Subcutaneous abdominal adipose tissue (tissue), 5 donors: ENCODE measurements around the gene FFAR2.

ENCODE experiments used
- H3K27ac ChIP-seq: one replicate; pipeline ENCODE4 v1.7.0; 2013; ENCODE audit warnings: low read depth, mild to moderate bottlenecking, inconsistent platforms, low read length, moderate library complexity
- H3K27me3 ChIP-seq, 5 donors: one replicate each; pipeline ENCODE4 v1.7.0; 2013; ENCODE audit warnings: low read length in 5 of 5, inconsistent platforms in 1 of 5; ENCODE audit not compliant: control insufficient read depth in 5 of 5, insufficient read depth in 4 of 5
- H3K36me3 ChIP-seq, 5 donors: one replicate each; pipeline ENCODE4 v1.7.0; 2013; ENCODE audit warnings: low read length in 5 of 5; ENCODE audit not compliant: control insufficient read depth in 5 of 5, insufficient read depth in 5 of 5
- H3K4me1 ChIP-seq, 5 donors: one replicate each; pipeline ENCODE4 v1.7.0; 2013; ENCODE audit warnings: low read length in 5 of 5, mild to moderate bottlenecking in 3 of 5, moderate library complexity in 1 of 5; ENCODE audit not compliant: control insufficient read depth in 5 of 5, insufficient read depth in 5 of 5
- H3K4me3 ChIP-seq, 5 donors: one replicate each; pipeline ENCODE4 v1.7.0; 2013; ENCODE audit warnings: low read length in 5 of 5, low read depth in 1 of 5
- H3K9ac ChIP-seq, 5 donors: one replicate each; pipeline ENCODE4 v1.7.0; 2013; ENCODE audit warnings: low read length in 5 of 5, mild to moderate bottlenecking in 4 of 5, moderate library complexity in 3 of 5
- H3K9me3 ChIP-seq, 5 donors: one replicate each; pipeline ENCODE4 v1.7.0; 2013; ENCODE audit warnings: low read length in 5 of 5; ENCODE audit not compliant: control insufficient read depth in 5 of 5
- donor health status: healthy.
- donor health status: healthy.
- donor health status: healthy.
- donor health status: healthy.
- donor health status: healthy.

FFAR2 gene

DNA sequence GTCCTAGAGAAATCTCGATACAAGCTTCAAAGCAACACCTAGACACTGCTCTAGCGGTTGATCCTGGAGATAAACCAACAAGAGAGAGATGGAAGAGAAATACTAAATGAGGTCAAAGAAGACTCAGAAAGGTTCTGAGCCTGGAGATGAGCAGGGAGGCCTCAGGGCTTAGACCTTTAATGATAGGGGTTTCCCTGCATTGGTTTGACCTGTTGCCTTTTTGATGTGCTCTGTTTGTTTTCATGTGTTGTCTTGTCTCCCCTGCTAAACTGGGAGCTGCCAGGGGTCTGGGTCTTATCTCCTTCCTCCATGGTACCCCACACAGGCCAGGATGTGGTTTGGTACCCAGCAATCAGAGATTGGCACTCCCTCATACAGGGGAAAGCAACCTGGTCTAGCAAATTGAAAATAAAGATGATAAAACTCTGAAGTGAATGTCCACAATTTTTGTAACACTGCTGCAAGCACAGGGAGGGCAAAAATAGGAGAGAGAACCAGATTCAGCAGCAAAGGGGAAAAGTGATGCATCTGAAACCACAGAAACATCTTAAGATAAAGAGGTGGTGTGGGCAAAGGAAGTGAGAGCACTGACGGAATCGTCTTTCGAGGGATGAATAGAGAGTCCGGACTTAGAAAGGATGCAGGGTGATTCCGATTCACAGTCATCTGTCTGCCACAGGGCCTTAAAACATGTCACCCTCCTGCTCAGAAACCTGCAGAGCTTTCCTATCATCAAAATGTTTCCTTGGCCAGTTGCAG, 3.5 kb downstream of the FFAR2 start:
- Histone ChIP-seq H3K4me1 (peaks cover 7 to 42% (median 31%) of the 10 kb centered on the region in 5 donors), H3K36me3 (no peaks in the 10 kb centered on the region), H3K4me3 (no peak overlapping the region), H3K27me3 (peaks cover 0 to 3% (median 0%) of the 10 kb centered on the region in 5 donors), H3K9ac (no peak overlapping the region), H3K27ac (no peak overlapping the region), H3K9me3 (no peaks in the 10 kb centered on the region)

DNA sequence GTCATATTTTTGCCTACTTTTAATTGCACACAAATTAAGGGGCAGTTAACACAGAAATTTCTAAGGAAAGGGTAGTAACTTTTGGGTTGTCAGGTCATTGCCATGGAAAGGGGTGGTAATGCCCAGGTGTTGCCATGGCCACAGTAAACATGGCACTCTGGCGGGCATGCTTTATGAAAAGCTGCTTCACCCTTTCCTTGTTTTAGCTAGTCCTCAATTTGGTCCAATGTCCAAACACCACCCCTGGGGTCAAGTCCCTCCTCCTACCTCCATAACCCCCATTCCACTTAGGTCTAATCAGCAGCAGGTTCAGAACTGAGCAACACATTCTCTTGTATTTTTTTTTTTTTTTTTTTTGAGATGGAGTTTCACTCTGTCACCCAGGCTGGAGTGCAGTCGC, 6.6 kb downstream of the FFAR2 start:
- Histone ChIP-seq H3K36me3 (no peaks in the 10 kb centered on the region), H3K9me3 (no peaks in the 10 kb centered on the region), H3K4me1 (peaks cover 10 to 37% (median 30%) of the 10 kb centered on the region in 5 donors), H3K9ac (no peak overlapping the region), H3K27me3 (no peaks in the 10 kb centered on the region), H3K27ac (no peak overlapping the region), H3K4me3 (no peak overlapping the region)

DNA sequence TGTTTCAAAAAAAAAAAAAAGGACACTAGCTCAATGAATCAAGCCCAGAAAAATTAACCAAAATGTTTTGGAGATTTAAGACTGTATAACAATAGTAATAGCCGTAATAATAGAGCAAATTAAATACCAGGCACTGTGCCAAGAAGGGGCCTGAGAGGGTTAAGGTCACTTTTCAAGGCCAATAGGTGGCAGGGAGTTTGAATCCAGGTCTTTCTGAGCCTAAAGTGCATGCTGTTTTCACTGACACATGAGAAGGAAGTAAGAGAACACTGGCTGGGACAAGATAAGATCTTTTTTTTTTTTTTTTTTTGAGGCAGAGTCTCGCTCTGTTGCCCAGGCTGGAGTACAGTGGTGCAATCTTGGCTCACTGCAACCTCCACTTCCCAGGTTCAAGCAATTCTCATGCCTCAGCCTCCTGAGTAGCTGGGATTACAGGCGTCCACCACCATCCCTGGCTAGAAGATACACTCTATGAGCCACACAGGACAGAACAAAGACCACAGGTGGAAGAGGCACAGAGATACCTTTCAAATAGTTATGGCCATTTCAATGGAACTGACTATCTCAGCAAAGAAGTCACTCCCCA, 7.7 kb downstream of the FFAR2 start:
- no peak overlapping the region for H3K9ac ChIP-seq
- H3K4me3 ChIP-seq: no peak overlapping the region
- no peaks in the 10 kb centered on the region for H3K9me3 ChIP-seq
- no peaks in the 10 kb centered on the region for H3K36me3 ChIP-seq
- H3K27ac ChIP-seq: no peak overlapping the region
- peaks cover 18 to 39% (median 33%) of the 10 kb centered on the region in 5 donors for H3K4me1 ChIP-seq
- H3K27me3 ChIP-seq: no peaks in the 10 kb centered on the region

DNA sequence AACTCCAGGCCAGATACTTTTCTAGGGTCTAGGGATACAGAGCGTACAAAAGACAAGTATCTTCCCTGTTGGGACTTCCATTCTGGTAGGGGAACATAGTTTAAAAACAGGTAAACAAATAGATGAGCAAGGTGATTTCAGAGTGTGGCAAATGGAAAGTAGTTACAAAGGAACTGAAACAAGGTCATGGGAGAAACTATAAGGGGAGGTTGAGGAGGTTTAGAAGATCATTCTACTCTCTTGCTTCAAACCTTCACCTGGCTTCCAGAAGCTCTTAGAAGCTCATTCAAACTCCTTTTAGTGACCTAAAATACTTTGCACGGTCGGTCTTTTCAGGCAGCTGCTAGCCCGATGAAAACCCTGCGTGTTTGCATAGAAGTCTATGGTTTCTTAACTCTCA, 9.1 kb downstream of the FFAR2 start:
- Histone ChIP-seq H3K9ac (peak overlapping the region in 1 of 5 donors; percentile 45), H3K36me3 (no peaks in the 10 kb centered on the region), H3K9me3 (no peaks in the 10 kb centered on the region), H3K27me3 (no peaks in the 10 kb centered on the region), H3K4me3 (no peak overlapping the region), H3K4me1 (peaks cover 23 to 49% (median 43%) of the 10 kb centered on the region in 5 donors), H3K27ac (peak overlapping the region; percentile 96)

DNA sequence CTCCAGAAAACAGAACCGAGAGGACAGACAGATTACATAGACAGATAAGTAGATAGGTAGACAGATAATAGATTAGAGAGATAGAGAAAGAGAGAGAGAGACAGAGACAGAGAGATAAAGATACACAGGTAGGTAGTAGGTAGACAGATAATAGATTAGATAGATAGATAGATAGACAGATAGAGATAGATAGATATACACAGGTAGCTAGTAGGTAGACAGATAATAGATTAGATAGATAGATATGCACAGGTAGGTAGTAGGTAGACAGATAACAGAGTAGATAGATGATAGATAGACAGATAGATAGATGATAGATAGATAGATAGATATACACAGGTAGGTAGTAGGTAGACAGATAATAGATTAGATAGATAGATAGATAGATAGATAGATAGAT, 10.1 kb downstream of the FFAR2 start:
- Histone ChIP-seq H3K27ac (peak overlapping the region; percentile 96), H3K27me3 (no peaks in the 10 kb centered on the region), H3K9me3 (no peaks in the 10 kb centered on the region), H3K36me3 (no peaks in the 10 kb centered on the region), H3K4me1 (peaks cover 23 to 57% (median 46%) of the 10 kb centered on the region in 5 donors), H3K9ac (peak overlapping the region in 1 of 5 donors; percentile 57), H3K4me3 (no peak overlapping the region)

DNA sequence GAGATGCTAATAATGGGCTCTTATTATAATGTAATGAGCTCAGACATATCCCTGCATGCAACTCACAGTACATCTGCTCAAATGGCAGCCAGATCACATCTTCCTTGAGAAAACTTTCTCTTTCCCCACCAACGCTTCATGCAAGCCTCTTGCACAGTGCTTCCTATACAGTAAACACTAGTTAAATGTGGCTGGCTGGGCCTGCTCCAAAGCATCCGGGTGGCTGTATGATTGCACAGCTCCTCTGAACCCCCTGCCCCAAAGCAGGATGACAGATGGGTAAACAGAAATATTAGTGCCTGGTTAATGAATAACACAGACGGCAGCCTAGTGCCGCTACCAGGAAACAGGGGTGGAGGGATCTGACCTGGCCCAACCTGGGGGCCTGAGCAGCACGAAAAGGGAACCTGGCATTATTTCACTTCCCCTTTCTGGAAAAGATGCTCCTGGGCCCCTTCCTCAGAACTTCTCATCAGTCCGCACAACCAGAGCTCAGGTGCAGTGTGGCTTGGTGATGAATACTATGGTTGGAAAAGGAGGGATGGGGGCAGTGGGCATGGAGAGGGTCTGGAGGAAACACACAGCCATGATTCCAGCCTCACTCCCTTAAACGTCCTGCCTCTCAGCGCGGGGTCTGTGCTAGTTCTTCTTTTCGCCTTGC, 10.8 kb downstream of the FFAR2 start:
- peaks cover 23 to 64% (median 46%) of the 10 kb centered on the region in 5 donors for H3K4me1 ChIP-seq
- no peaks in the 10 kb centered on the region for H3K9me3 ChIP-seq
- H3K36me3 ChIP-seq: no peaks in the 10 kb centered on the region
- peak overlapping the region; percentile 96 for H3K27ac ChIP-seq
- no peaks in the 10 kb centered on the region for H3K27me3 ChIP-seq
- peak overlapping the region in 3 of 5 donors; percentile 27 to 54 (median 31) for H3K4me3 ChIP-seq
- H3K9ac ChIP-seq: peak overlapping the region; percentile 27 to 84 (median 57)

DNA sequence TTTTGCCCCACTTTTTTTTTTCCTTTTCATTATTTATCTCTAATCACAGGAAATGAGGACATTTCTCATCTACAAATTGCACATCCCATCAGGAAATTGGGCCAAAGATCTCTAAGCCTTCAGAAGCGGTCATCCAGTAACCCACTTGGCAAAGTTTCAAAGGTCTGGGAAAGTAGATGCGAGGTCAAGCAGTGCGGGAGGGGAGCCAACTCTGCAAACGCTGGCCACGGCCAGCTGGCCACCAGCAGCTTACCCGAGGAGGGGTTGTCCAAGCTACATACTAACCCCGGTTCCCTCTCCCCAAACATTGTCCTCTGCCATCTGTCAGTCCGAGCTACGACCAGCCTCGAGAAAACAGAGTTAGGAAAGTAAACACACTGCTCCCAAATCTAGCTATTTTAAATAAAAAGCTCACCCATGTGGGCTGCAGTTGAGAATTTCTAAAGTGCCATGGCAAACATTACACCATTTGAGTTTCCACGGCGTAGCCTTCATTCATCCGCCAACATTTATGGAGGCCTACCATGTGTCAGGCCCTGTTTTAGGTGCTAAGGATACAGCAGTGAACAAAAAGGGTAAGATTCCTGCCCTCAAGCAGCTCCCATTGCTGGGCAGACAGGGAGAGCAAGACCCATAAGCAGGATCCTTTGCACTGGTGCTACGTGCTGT, 11.5 kb downstream of the FFAR2 start:
- Histone ChIP-seq H3K9me3 (no peaks in the 10 kb centered on the region), H3K4me3 (peak overlapping the region in 3 of 5 donors; percentile 16 to 54 (median 27)), H3K27ac (peak overlapping the region; percentile 96), H3K27me3 (no peaks in the 10 kb centered on the region), H3K36me3 (no peaks in the 10 kb centered on the region), H3K4me1 (peaks cover 23 to 66% (median 46%) of the 10 kb centered on the region in 5 donors), H3K9ac (peak overlapping the region; percentile 22 to 84 (median 57))

DNA sequence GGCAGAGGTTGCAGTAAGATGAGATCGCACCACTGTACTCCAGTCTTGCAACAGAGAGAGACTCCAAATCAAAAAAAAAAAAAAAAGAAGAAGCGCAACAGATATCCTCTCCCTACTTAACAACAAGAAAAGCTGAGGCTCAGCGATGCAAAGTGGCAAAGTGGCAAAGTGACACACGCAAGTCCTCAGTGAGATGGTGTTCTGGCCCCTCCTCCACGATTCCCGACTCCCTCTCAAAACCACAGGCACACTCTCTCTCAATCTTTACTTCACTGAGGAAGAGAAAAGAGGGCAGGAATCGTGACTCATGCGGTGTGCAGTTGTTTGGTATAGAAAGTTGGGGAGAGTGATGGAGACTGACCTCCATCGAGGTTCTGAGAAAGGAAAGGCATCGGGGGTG, 12.6 kb downstream of the FFAR2 start:
- H3K4me3 ChIP-seq: no peak overlapping the region
- H3K36me3 ChIP-seq: no peaks in the 10 kb centered on the region
- H3K9ac ChIP-seq: no peak overlapping the region
- H3K27ac ChIP-seq: peak overlapping the region; percentile 96
- H3K27me3 ChIP-seq: no peaks in the 10 kb centered on the region
- H3K4me1 ChIP-seq: peaks cover 23 to 64% (median 46%) of the 10 kb centered on the region in 5 donors
- H3K9me3 ChIP-seq: no peaks in the 10 kb centered on the region

DNA sequence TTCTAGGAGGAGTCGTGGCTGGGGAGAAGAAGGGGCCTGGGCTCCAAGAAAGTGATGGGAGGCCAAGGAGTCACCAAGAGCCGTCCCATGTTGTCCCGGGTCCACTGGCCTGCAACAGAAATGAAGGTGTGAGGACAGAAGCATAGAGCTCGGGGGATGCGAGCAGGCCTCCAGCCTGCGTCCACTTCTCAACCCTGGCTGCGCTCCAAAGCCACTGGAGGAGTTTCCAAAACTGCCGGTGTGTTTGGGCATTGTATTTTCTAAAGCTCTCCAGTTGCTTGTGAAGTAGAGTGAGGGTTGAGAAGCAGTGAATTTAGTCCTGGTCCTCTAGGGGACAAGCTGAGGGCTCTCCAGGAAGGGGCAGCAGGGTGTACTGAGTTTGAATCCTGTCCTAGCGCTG, 13.0 kb downstream of the FFAR2 start:
- H3K36me3 ChIP-seq: no peaks in the 10 kb centered on the region
- H3K27ac ChIP-seq: peak overlapping the region; percentile 30
- no peaks in the 10 kb centered on the region for H3K9me3 ChIP-seq
- H3K27me3 ChIP-seq: no peaks in the 10 kb centered on the region
- H3K4me3 ChIP-seq: no peak overlapping the region
- H3K9ac ChIP-seq: no peak overlapping the region
- peaks cover 23 to 61% (median 46%) of the 10 kb centered on the region in 5 donors for H3K4me1 ChIP-seq
